H9 (cell line): ENCODE data around the gene CALML4. TPM values are rescaled to one million over a fixed set of nuclear protein-coding genes. Genes with fewer than 3 reads are reported as not detected.

Source experiments
- DNase-seq: peaks from one replicate; pipeline ENCODE4 v3.0.0-alpha.2; 2017
- H2AFZ ChIP-seq: one replicate; pipeline ENCODE4 v1.6.1; 2013; ENCODE audit warnings: mild to moderate bottlenecking, low read length, control low read depth, moderate library complexity
- H2AK5ac ChIP-seq: 2 replicates; pipeline ENCODE4 v1.6.1; 2013; ENCODE audit warnings: low read length, control low read depth, mixed read lengths; ENCODE audit not compliant: insufficient read length
- H2BK120ac ChIP-seq: one replicate; pipeline ENCODE4 v1.6.1; 2013; ENCODE audit warnings: low read depth, mild to moderate bottlenecking, low read length, control low read depth, inconsistent platforms; ENCODE audit not compliant: poor library complexity, severe bottlenecking
- H2BK12ac ChIP-seq: 2 replicates; pipeline ENCODE4 v1.6.1; 2013; ENCODE audit warnings: low read length, control low read depth, mixed read lengths, low read depth; ENCODE audit not compliant: insufficient read length
- H2BK15ac ChIP-seq: 2 replicates; pipeline ENCODE4 v1.6.1; 2013; ENCODE audit warnings: low read depth, low read length, control low read depth
- H2BK20ac ChIP-seq: one replicate; pipeline ENCODE4 v1.6.1; 2013; ENCODE audit warnings: low read depth, mild to moderate bottlenecking, low read length, control low read depth, inconsistent platforms; ENCODE audit not compliant: poor library complexity, severe bottlenecking
- H2BK5ac ChIP-seq: 2 replicates; pipeline ENCODE4 v1.6.1; 2013; ENCODE audit warnings: low read length, control low read depth, mixed read lengths; ENCODE audit not compliant: insufficient read length
- H3K14ac ChIP-seq: 2 replicates; pipeline ENCODE4 v1.6.1; 2013; ENCODE audit warnings: low read length, control low read depth; ENCODE audit not compliant: insufficient read depth
- H3K18ac ChIP-seq: 2 replicates; pipeline ENCODE4 v1.6.1; 2013; ENCODE audit warnings: low read depth, mild to moderate bottlenecking, mixed read lengths, low read length, control low read depth; ENCODE audit not compliant: insufficient read length
- H3K23ac ChIP-seq: 2 replicates; pipeline ENCODE4 v1.6.1; 2013; ENCODE audit warnings: low read length, control low read depth, mixed read lengths, low read depth; ENCODE audit not compliant: insufficient read length
- H3K23me2 ChIP-seq: 2 replicates; pipeline ENCODE4 v1.6.1; 2013; ENCODE audit warnings: low read depth, mild to moderate bottlenecking, mixed read lengths, low read length, control low read depth; ENCODE audit not compliant: insufficient read length, poor library complexity, severe bottlenecking
- H3K27ac ChIP-seq: 2 replicates; pipeline ENCODE4 v1.5.1; 2013; ENCODE audit warnings: low read length, control low read depth, mixed read lengths, low read depth; ENCODE audit not compliant: insufficient read length
- H3K27me3 ChIP-seq: 2 replicates; pipeline ENCODE4 v1.6.1; 2013; ENCODE audit warnings: low read length, control low read depth, inconsistent platforms; ENCODE audit not compliant: insufficient read depth
- H3K4ac ChIP-seq: 2 replicates; pipeline ENCODE4 v1.6.1; 2013; ENCODE audit warnings: low read depth, mild to moderate bottlenecking, control low read depth, inconsistent platforms, low read length, moderate library complexity
- H3K4me1 ChIP-seq: 2 replicates; pipeline ENCODE4 v1.6.1; 2013; ENCODE audit warnings: low read length, control low read depth, inconsistent platforms; ENCODE audit not compliant: insufficient read depth
- H3K4me2 ChIP-seq: 2 replicates; pipeline ENCODE4 v1.6.1; 2013; ENCODE audit warnings: low read length, control low read depth, mixed read lengths; ENCODE audit not compliant: insufficient read length, insufficient read depth
- H3K56ac ChIP-seq: 2 replicates; pipeline ENCODE4 v1.6.1; 2013; ENCODE audit warnings: low read depth, mild to moderate bottlenecking, mixed read lengths, low read length, control low read depth; ENCODE audit not compliant: insufficient read length
- H3K79me1 ChIP-seq: 2 replicates; pipeline ENCODE4 v1.6.1; 2013; ENCODE audit warnings: low read depth, mild to moderate bottlenecking, moderate library complexity, low read length, control low read depth, inconsistent platforms; ENCODE audit not compliant: insufficient read depth, poor library complexity, severe bottlenecking
- H3K79me2 ChIP-seq: 2 replicates; pipeline ENCODE4 v1.6.1; 2013; ENCODE audit warnings: low read length, control low read depth, inconsistent platforms; ENCODE audit not compliant: insufficient read depth
- H3K9ac ChIP-seq: 2 replicates; pipeline ENCODE4 v1.6.1; 2013; ENCODE audit warnings: low read length, control low read depth, mixed read lengths; ENCODE audit not compliant: insufficient read length; ENCODE audit errors: extremely low read depth
- H3K9me3 ChIP-seq: one replicate; pipeline ENCODE4 v1.6.1; 2013; ENCODE audit warnings: low read depth, low read length, inconsistent platforms; ENCODE audit not compliant: control insufficient read depth
- H3T11ph ChIP-seq: one replicate; pipeline ENCODE4 v1.6.1; 2013; ENCODE audit warnings: mild to moderate bottlenecking, low read length, control low read depth, inconsistent platforms
- H4K20me1 ChIP-seq: one replicate; pipeline ENCODE4 v1.6.1; 2013; ENCODE audit not compliant: control insufficient read depth, insufficient read length, insufficient read depth
- H4K5ac ChIP-seq: 2 replicates; pipeline ENCODE4 v1.6.1; 2013; ENCODE audit warnings: low read depth, mild to moderate bottlenecking, mixed read lengths, low read length, control low read depth; ENCODE audit not compliant: insufficient read length
- H4K8ac ChIP-seq: replicated peaks from 2 replicates; pipeline ENCODE4 v1.6.1; 2013; ENCODE audit warnings: low read length, control low read depth, mixed read lengths, low read depth; ENCODE audit not compliant: insufficient read length
- H4K91ac ChIP-seq: 2 replicates; pipeline ENCODE4 v1.6.1; 2013; ENCODE audit warnings: low read depth, mild to moderate bottlenecking, moderate library complexity, mixed read lengths, low read length, control low read depth; ENCODE audit not compliant: insufficient read length
- H3K27ac Mint-ChIP-seq, 3 experiments: 2 replicates in 2 of 3; 3 replicates in 1 of 3; pipeline ENCODE4 v1.8.0; 2020 to 2021; ENCODE audit warnings: mixed read lengths in 3 of 3, mild to moderate bottlenecking in 1 of 3, moderate library complexity in 1 of 3
- H3K27me3 Mint-ChIP-seq: 2 replicates; pipeline ENCODE4 v1.8.0; 2021; ENCODE audit warnings: low read depth, mild to moderate bottlenecking, moderate library complexity, mixed read lengths
- H3K36me3 Mint-ChIP-seq, 3 experiments: 2 replicates in 2 of 3; 3 replicates in 1 of 3; pipeline ENCODE4 v1.8.0; 2020 to 2021; ENCODE audit warnings: low read depth in 3 of 3, mixed read lengths in 3 of 3; ENCODE audit not compliant: insufficient read depth in 1 of 3
- H3K4me1 Mint-ChIP-seq, 2 experiments: 2 replicates each; pipeline ENCODE4 v1.8.0; 2020; ENCODE audit warnings: mixed read lengths in 2 of 2
- H3K4me3 Mint-ChIP-seq, 2 experiments: 2 replicates in 1 of 2; 3 replicates in 1 of 2; pipeline ENCODE4 v1.8.0; 2020 to 2021; ENCODE audit warnings: mild to moderate bottlenecking in 2 of 2, mixed read lengths in 2 of 2, moderate library complexity in 1 of 2
- H3K9me3 Mint-ChIP-seq, 2 experiments: 2 replicates in 1 of 2; 3 replicates in 1 of 2; pipeline ENCODE4 v1.8.0; 2020; ENCODE audit warnings: mild to moderate bottlenecking in 2 of 2, mixed read lengths in 2 of 2, moderate library complexity in 1 of 2
- WGBS: extraction: QIAGEN DNeasy Blood & Tissue Kit; methylation state at CpG from one replicate; pipeline ENCODE4 v1.1.7; 2013; ENCODE audit warnings: missing lambda C conversion rate, low lambda C conversion rate, mixed read lengths; ENCODE audit not compliant: insufficient read length; ENCODE audit errors: extremely low coverage; 5-methylcytosine and 5-hydroxymethylcytosine counted together
- total RNA-seq: library from RNA; stranded (reverse); gene quantifications from 2 replicates; pipeline ENCODE4 v1.2.1, GENCODE V29; 2021
- TF ChIP-seq, protein P1 (sequence below): fragments of 200-600 bp; sonication (generic); conservative IDR thresholded peaks from 3 replicates; pipeline ENCODE4 v1.8.0; 2021; ENCODE audit warnings: antibody characterized with exemption, mild to moderate bottlenecking

CALML4 gene
- total RNA-seq, 1 experiment from 2014 or later: 11.8 TPM

DNA sequence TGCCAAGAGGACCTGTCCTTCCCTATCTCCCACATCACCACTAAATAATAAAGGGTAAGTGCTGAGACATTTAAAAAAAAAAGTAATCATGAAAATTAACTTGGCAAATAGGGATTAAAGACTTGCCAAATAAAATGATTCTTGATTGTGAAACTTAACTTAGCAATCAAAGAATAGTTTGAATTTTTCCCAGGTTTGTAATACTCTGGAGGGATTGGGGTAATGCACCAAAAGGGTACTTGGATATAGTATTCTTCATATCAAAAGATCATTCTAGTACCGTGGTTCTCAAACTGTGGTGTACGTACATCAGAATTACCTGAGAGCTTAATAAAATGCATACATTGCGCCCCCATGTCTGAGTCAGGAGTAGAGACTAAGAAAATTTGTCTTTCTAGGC lies 28.5 kb downstream of the CALML4 start:
- H3K79me1 ChIP-seq: no peaks in the 10 kb centered on the region
- no peak overlapping the region for H2BK15ac ChIP-seq
- no peak overlapping the region for H4K8ac ChIP-seq
- H3K23ac ChIP-seq: no peak overlapping the region
- H3K14ac ChIP-seq: no peak overlapping the region
- Mint-ChIP-seq H3K36me3 (peaks cover 7 to 38% (median 36%) of the 10 kb centered on the region in 3 experiments; a peak in 6 of 7 replicates), H3K4me3 (no peak overlapping the region), H3K27ac (no peak overlapping the region), H3K27me3 (no peaks in the 10 kb centered on the region), H3K4me1 (no peaks in the 10 kb centered on the region), H3K9me3 (no peaks in the 10 kb centered on the region)
- no CpG with 5 or more reads among the region's 3 CpGs for WGBS
- no peaks in the 10 kb centered on the region for H3K27me3 ChIP-seq
- H4K5ac ChIP-seq: no peak overlapping the region
- no peak overlapping the region for H3K4me2 ChIP-seq
- no peak overlapping the region for H2AK5ac ChIP-seq
- no peak overlapping the region for H3K9ac ChIP-seq
- H4K91ac ChIP-seq: no peak overlapping the region
- no peaks in the 10 kb centered on the region for H4K20me1 ChIP-seq
- H2BK120ac ChIP-seq: no peak overlapping the region
- H3K23me2 ChIP-seq: no peaks in the 10 kb centered on the region
- no peak overlapping the region for H3K56ac ChIP-seq
- no peak overlapping the region for H3T11ph ChIP-seq
- no peak overlapping the region for H2BK12ac ChIP-seq
- no peak for DNase-seq
- H3K18ac ChIP-seq: no peak overlapping the region
- H3K4ac ChIP-seq: no peak overlapping the region
- no peak overlapping the region for H2BK5ac ChIP-seq
- 0 out of 2 replicates have a peak, but pooled peaks cover 2% of the 10 kb centered on the region for H3K79me2 ChIP-seq
- TF ChIP-seq, protein P1, sequence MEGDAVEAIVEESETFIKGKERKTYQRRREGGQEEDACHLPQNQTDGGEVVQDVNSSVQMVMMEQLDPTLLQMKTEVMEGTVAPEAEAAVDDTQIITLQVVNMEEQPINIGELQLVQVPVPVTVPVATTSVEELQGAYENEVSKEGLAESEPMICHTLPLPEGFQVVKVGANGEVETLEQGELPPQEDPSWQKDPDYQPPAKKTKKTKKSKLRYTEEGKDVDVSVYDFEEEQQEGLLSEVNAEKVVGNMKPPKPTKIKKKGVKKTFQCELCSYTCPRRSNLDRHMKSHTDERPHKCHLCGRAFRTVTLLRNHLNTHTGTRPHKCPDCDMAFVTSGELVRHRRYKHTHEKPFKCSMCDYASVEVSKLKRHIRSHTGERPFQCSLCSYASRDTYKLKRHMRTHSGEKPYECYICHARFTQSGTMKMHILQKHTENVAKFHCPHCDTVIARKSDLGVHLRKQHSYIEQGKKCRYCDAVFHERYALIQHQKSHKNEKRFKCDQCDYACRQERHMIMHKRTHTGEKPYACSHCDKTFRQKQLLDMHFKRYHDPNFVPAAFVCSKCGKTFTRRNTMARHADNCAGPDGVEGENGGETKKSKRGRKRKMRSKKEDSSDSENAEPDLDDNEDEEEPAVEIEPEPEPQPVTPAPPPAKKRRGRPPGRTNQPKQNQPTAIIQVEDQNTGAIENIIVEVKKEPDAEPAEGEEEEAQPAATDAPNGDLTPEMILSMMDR: no peak
- H3K4me1 ChIP-seq: no peaks in the 10 kb centered on the region
- H3K27ac ChIP-seq: no peak overlapping the region
- no peak overlapping the region for H2AFZ ChIP-seq
- no peaks in the 10 kb centered on the region for H3K9me3 ChIP-seq
- H2BK20ac ChIP-seq: no peak overlapping the region
